HEK293 (cell line): ENCODE results near the gene LRRC10B.

ENCODE experiments used
- CTCF ChIA-PET: fragments of 350-600 bp; formaldehyde crosslinking; extraction: SDS; loops from one replicate; lab custom pipeline; 2021; ENCODE audit warnings: antibody characterized with exemption; lab: Yijun Ruan, JAX
- POLR2A ChIA-PET: fragments of 300-600 bp; formaldehyde crosslinking; extraction: SDS; loops from one replicate; lab custom pipeline; 2020; ENCODE audit warnings: antibody characterized with exemption, inconsistent platforms; lab: Yijun Ruan, JAX
- H3K27ac ChIP-seq: fragments of 200-500 bp; sonication (Bioruptor generic); 2 replicates; pipeline ENCODE4 v1.5.1; 2014; ENCODE audit warnings: low read depth, low read length, control low read depth, inconsistent platforms; ENCODE audit errors: extremely low read depth
- H3K36me3 ChIP-seq, 2 experiments: fragments of 200-500 bp in 1 of 2; sonication (Bioruptor generic) in 1 of 2; 1 replicate in 1 of 2; 2 replicates in 1 of 2; pipeline ENCODE4 v1.5.1; 2014 to 2017; ENCODE audit warnings: inconsistent platforms in 2 of 2, low read length in 2 of 2; ENCODE audit not compliant: control insufficient read depth in 2 of 2, insufficient read depth in 1 of 2
- H3K4me1 ChIP-seq: fragments of 200-500 bp; sonication (Bioruptor generic); 2 replicates; pipeline ENCODE4 v1.5.1; 2014; ENCODE audit warnings: mild to moderate bottlenecking, low read length, inconsistent platforms; ENCODE audit not compliant: control insufficient read depth, insufficient read depth
- H3K4me3 ChIP-seq: 2 replicates; pipeline ENCODE4 v1.5.1; 2011; ENCODE audit warnings: low read depth, mild to moderate bottlenecking, control low read depth, low read length, moderate library complexity
- H3K9me3 ChIP-seq: fragments of 200-500 bp; sonication (Bioruptor generic); 2 replicates; pipeline ENCODE4 v1.5.1; 2014; ENCODE audit warnings: low read depth, low read length, inconsistent platforms; ENCODE audit not compliant: control insufficient read depth, insufficient read depth
- MEIS1 ChIP-seq: sonication (generic); formaldehyde crosslinking; IDR thresholded peaks from 2 replicates; pipeline ENCODE4 v1.8.1; 2022; ENCODE audit warnings: missing genetic modification reagents, mild to moderate bottlenecking, borderline replicate concordance
- SCRT2 ChIP-seq: fragments of 450-650 bp; formaldehyde crosslinking; IDR thresholded peaks from 2 replicates; pipeline ENCODE4 v1.5.1; 2016; ENCODE audit warnings: missing biosample characterization, missing genetic modification characterization
- TSHZ1 ChIP-seq: fragments of 450-650 bp; formaldehyde crosslinking; IDR thresholded peaks from 2 replicates; pipeline ENCODE4 v1.5.1; 2016; ENCODE audit warnings: missing biosample characterization, missing genetic modification characterization, borderline replicate concordance
- ZBTB10 ChIP-seq: fragments of 450-650 bp; formaldehyde crosslinking; IDR thresholded peaks from 2 replicates; pipeline ENCODE4 v1.5.1; 2016; ENCODE audit warnings: missing biosample characterization, missing genetic modification characterization
- ZBTB7A ChIP-seq: fragments of 450-650 bp; formaldehyde crosslinking; IDR thresholded peaks from 2 replicates; pipeline ENCODE4 v1.5.1; 2016; ENCODE audit warnings: low read depth, missing biosample characterization, missing genetic modification characterization
- ZFHX2 ChIP-seq: fragments of 450-650 bp; formaldehyde crosslinking; conservative IDR thresholded peaks from 2 replicates; pipeline ENCODE4 v1.5.1; 2016; ENCODE audit warnings: missing biosample characterization, missing genetic modification characterization
- ZNF18 ChIP-seq: fragments of 450-650 bp; formaldehyde crosslinking; IDR thresholded peaks from 2 replicates; pipeline ENCODE4 v1.5.1; 2016; ENCODE audit warnings: missing biosample characterization, missing genetic modification characterization
- ZNF221 ChIP-seq: fragments of 450-650 bp; formaldehyde crosslinking; IDR thresholded peaks from 2 replicates; pipeline ENCODE4 v1.5.1; 2017; ENCODE audit warnings: missing biosample characterization, missing genetic modification characterization, borderline replicate concordance
- ZNF350 ChIP-seq: fragments of 450-650 bp; formaldehyde crosslinking; IDR thresholded peaks from 2 replicates; pipeline ENCODE4 v1.5.0; 2017; ENCODE audit warnings: missing biosample characterization, mild to moderate bottlenecking, missing genetic modification characterization
- ZNF433 ChIP-seq: fragments of 450-650 bp; formaldehyde crosslinking; IDR thresholded peaks from 2 replicates; pipeline ENCODE4 v1.5.1; 2016; ENCODE audit warnings: missing biosample characterization, missing genetic modification characterization, low read depth
- ZNF654 ChIP-seq: fragments of 450-650 bp; formaldehyde crosslinking; IDR thresholded peaks from 2 replicates; pipeline ENCODE4 v1.5.1; 2016; ENCODE audit warnings: low read depth, missing biosample characterization, missing genetic modification characterization
- ZNF660 ChIP-seq: fragments of 450-650 bp; IDR thresholded peaks from 2 replicates; pipeline ENCODE4 v1.5.1; 2018; ENCODE audit warnings: missing biosample characterization, mild to moderate bottlenecking, missing genetic modification characterization
- ZNF76 ChIP-seq: fragments of 450-650 bp; formaldehyde crosslinking; IDR thresholded peaks from 2 replicates; pipeline ENCODE4; 2016; ENCODE audit warnings: low read depth, missing biosample characterization, missing genetic modification characterization, borderline replicate concordance

The LRRC10B gene

GRCh38 chr11:61498767-61499341 is 9.7 kb upstream of the LRRC10B start:
- no peaks in the 10 kb centered on the region for H3K4me1 ChIP-seq
- H3K36me3 ChIP-seq = no peaks in the 10 kb centered on the region
- ChIA-PET CTCF (interaction anchor here (1.6 kb wide), 2 partner anchors 16 to 18 kb away, joined by 6 read pairs; no protein-coding TSS in a partner anchor), POLR2A (no interaction called here)
- TF ChIP-seq MEIS1 (CRISPR knock-in tag) = no peak
- no peak for TF ChIP-seq ZNF221 (tag by site-specific recombination)
- no peak for TF ChIP-seq ZBTB10 (tag by site-specific recombination)
- no peak for TF ChIP-seq TSHZ1 (tag by site-specific recombination)
- no peak for TF ChIP-seq ZNF76
- 0 out of 2 replicates have a peak, but pooled peaks have one; percentile 20 for TF ChIP-seq ZFHX2
- TF ChIP-seq, all 188 proteins: peak for 1
- Histone ChIP-seq H3K27ac (no peak overlapping the region), H3K4me3 (no peak overlapping the region), H3K9me3 (no peaks in the 10 kb centered on the region)

- no peak for TF ChIP-seq ZNF18 (tag by site-specific recombination)
- no peak for TF ChIP-seq SCRT2 (tag by site-specific recombination)
- no peak for TF ChIP-seq ZBTB7A (tag by site-specific recombination)
- TF ChIP-seq ZNF654 (tag by site-specific recombination) = no peak
- no peak for TF ChIP-seq ZNF433 (tag by site-specific recombination)
- no peak for TF ChIP-seq ZNF350 (tag by site-specific recombination)
- no peak for TF ChIP-seq ZNF660 (tag by site-specific recombination)
- Histone ChIP-seq H3K4me3 (no peak overlapping the region), H3K27ac (no peak overlapping the region), H3K36me3 (no peaks in the 10 kb centered on the region), H3K9me3 (no peaks in the 10 kb centered on the region), H3K4me1 (no peaks in the 10 kb centered on the region)
- ChIA-PET CTCF (interaction anchor here (0.5 to 1.6 kb wide), 8 partner anchors 9 to 555 kb away, joined by 3 to 6 read pairs (median 4); partner anchors contain the start of gene LRRC10B), POLR2A (no interaction called here)
Measured at GRCh38 chr11:61499816-61500491, 8.6 kb upstream of the LRRC10B start.
